Hepatocyte (in vitro differentiated cells): Measurements from ENCODE around the gene SYN1.

Source experiments
- EZH2 ChIP-seq: fragments of 200-600 bp; sonication (generic); IDR thresholded peaks from 2 replicates; pipeline ENCODE4 v1.6.1; 2016; ENCODE audit warnings: antibody characterized with exemption, mild to moderate bottlenecking, borderline replicate concordance
- TF ChIP-seq, protein P1 (sequence below): fragments of 200-600 bp; sonication (generic); IDR thresholded peaks from 2 replicates; pipeline ENCODE4 v1.5.1; 2016; ENCODE audit warnings: antibody characterized with exemption, mild to moderate bottlenecking; ENCODE audit not compliant: poor library complexity

DNA sequence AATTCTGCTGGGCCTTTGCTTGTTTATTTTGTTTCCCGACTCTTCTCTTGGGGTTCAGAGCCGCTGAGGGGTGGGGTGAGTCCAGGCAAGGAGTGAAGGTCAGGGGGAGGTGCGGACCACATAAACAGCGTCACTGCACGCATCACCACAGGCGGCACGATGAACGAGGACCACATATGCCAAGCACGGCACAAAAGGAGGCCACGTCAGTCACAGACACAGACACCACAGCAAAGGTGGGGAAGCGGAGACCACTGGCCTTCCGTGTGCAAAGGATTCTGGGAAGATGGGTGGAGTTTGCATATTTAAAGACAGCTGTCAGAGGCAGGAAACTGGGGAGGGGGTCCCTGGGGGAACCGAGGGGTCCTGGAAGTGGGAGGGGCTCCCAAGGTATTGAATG is 47.8 kb downstream of the SYN1 start:
- TF ChIP-seq, protein P1, sequence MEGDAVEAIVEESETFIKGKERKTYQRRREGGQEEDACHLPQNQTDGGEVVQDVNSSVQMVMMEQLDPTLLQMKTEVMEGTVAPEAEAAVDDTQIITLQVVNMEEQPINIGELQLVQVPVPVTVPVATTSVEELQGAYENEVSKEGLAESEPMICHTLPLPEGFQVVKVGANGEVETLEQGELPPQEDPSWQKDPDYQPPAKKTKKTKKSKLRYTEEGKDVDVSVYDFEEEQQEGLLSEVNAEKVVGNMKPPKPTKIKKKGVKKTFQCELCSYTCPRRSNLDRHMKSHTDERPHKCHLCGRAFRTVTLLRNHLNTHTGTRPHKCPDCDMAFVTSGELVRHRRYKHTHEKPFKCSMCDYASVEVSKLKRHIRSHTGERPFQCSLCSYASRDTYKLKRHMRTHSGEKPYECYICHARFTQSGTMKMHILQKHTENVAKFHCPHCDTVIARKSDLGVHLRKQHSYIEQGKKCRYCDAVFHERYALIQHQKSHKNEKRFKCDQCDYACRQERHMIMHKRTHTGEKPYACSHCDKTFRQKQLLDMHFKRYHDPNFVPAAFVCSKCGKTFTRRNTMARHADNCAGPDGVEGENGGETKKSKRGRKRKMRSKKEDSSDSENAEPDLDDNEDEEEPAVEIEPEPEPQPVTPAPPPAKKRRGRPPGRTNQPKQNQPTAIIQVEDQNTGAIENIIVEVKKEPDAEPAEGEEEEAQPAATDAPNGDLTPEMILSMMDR: no peak
- no peak for TF ChIP-seq EZH2
